ENCODE data around the gene PRSS16.
"Not testable (repeated sequence)": the region's sequence is repeated elsewhere in the genome, so short reads cannot be mapped to it uniquely, and the experiment has no call there.

The PRSS16 gene, protein sequence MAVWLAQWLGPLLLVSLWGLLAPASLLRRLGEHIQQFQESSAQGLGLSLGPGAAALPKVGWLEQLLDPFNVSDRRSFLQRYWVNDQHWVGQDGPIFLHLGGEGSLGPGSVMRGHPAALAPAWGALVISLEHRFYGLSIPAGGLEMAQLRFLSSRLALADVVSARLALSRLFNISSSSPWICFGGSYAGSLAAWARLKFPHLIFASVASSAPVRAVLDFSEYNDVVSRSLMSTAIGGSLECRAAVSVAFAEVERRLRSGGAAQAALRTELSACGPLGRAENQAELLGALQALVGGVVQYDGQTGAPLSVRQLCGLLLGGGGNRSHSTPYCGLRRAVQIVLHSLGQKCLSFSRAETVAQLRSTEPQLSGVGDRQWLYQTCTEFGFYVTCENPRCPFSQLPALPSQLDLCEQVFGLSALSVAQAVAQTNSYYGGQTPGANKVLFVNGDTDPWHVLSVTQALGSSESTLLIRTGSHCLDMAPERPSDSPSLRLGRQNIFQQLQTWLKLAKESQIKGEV

DNA sequence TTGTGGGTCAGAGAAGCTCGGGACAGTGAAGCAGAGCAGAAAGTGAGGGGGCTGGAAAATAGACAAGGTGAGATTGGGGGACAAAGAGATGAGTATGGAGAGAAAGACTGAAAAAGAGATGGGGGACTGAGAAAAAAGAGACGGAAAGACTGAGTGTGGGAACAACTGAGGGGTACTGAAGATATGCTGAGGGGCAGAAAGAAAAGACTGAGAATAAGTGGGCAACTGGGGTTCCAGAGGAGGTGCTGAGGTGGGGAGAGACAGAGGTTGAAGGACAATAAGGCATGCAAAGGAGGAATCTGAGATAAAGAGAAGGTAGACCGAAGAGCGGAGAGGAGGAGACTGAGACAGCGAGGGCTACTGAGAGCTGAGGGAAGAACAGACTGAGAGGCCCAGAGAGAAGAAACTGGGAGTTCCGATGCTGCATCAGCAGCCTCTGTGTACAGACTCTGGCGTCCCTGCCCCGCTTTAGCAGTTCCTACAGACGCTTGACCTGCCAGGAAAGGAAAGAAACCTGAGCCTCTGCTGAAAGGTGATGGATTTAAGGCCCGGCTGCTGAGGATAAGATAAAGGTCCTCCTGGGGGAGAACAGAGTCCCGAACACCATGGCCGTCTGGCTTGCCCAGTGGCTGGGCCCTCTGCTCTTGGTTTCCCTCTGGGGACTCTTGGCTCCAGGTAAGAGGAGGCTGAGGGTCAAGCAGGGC lies at the start of gene PRSS16:
TSS of gene PRSS16 (plus strand) at position 569 of the 704 bp plus-strand sequence. CDS start at position 606, 37 bp downstream.
- no peak for DNase-seq

DNA sequence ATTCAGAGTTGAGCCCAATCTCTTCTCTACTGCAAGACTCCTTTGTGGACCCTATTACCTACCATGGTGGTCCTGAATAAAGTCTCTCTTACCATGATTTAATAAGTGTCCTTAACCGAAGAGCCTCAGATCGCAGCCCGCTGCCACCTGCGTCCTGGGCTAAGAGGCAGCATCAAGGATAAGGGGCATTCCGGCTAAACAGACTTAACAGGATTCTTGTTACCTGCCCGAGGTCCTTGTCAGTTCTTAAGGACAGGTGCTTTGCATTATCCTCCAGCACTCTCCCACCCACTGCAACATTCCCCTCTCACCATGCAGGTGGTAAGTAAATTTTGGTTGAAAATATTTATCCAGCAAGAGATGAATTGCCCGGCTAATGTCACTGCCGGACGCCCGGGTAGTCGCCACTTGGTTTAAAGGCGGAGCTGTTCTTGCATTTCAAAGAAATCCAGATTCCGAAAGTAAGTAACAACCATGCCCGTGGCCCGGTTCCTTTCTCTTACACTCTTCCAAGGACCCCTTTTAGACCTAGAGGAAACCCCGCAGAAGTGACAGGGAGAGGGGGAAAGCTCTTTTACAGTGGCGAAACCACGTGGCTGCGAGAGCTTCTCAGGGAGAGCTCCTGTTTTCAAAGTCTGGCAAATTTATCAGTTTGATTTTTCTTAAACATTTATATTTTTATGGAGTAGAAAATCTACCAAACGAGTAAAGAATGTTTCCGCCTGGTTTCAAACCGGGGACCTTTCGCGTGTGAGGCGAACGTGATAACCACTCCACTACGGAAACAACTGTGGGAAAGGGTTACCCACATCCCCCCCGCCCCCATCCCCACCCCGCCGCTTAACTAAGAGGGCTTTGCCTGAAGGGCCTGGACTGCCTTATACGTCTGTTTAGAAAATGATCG lies 41.9 kb upstream of the PRSS16 start:
- DNase-seq: peak; percentile 34 to 41

DNA sequence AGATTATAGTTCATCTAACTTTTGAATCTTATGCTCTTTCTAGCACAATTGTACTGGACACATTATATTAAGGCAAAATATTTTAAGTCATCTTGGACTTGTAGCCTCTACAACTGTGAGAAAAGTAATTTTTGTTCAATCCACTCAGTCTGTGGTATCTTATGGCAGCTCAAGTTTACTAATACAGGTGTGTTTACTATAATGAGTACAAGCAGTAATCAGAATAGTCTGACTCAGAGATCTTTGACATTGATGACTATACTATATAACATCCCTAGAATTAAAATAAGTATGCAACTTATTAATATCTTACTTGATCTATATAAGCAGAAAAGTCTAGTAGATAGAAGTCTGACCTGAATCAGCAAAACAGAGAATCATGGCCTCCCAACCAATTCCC lies 40.7 kb upstream of the PRSS16 start:
- DNase-seq: no peak

DNA sequence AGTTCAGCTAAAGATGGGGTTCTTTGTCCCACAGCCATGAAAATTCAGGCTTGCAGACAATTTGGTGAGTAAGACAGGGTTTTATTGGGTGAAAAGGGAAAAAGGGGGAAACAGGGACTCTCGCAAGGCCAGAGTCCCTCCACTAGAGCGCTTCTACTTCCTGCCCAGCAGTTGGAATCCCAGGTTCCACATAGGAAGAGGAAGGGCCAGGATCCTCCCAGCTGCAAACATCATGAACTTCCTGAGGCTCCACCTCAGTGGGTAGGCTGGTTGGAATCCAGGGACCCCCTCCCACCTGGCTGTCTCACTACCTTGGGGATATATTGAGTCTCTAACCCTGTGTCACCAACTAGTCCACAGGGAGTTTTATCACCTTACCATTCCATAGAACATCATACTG lies 39.5 kb upstream of the PRSS16 start:
- no peak for DNase-seq

DNA sequence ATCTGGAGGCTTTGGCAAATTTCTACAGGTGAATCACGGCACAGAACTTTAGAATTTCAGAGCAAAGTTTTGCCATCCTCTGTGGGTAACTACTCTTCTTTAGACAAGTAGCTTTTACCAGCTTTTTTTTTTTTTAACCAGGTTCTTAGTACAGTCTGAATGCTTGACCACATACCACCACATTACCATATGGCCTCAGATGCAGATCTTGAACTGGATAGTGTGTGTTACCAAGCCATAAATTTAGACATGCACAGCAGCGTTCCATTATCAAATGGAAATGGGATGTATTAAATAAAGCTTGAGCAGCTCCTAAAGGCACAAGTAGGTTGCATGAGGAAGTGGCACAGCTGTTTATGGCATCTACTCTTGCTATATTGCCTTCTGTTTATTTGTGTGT lies 38.3 kb upstream of the PRSS16 start:
- no peak for DNase-seq

DNA sequence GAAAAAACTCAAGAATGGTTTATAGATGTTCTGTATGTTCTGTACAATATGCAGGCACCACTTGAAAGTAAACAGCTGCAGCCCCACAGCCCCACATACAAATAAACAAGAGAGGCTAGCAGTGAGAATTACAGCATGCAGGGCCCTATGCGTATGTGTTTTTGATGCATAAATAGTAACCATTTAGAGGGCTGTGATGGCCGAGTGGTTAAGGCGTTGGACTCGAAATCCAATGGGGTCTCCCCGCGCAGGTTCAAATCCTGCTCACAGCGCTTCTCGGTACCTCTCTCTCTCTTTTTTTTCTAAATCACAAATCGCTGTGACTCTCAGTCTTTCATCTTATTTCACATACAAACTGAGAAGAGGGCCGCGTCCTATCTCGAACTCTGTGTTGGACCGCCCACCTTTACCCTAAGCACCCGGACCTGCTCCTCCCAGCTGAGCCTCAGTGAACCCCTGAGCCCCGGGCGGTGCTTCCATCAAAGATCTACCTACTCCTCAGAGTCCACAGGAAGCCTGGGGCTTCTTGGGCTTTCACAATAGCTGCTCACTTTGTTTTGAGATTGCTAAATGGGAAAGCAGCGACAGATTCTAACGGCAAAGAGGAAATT lies 37.7 kb upstream of the PRSS16 start:
- DNase-seq: no peak

DNA sequence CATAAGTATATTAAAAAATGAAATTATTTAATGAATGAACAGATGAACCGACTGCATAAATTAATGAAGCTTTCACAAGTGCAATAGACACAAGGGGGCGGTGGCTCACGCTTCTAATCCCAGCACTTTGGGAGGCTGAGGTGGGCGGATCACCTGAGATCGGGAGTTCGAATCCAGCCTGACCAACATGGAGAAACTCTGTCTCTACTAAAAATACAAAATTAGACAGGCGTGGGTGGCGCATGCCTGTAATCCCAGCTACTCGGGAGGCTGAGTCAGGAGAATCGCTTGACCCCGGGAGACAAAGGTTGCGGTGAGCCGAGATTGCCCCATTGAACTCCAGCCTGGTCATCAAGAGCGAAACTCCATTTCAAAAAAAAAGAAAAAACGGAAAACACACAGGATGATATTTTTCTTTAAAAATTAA lies 34.4 kb upstream of the PRSS16 start:
- not testable (repeated sequence) for DNase-seq

DNA sequence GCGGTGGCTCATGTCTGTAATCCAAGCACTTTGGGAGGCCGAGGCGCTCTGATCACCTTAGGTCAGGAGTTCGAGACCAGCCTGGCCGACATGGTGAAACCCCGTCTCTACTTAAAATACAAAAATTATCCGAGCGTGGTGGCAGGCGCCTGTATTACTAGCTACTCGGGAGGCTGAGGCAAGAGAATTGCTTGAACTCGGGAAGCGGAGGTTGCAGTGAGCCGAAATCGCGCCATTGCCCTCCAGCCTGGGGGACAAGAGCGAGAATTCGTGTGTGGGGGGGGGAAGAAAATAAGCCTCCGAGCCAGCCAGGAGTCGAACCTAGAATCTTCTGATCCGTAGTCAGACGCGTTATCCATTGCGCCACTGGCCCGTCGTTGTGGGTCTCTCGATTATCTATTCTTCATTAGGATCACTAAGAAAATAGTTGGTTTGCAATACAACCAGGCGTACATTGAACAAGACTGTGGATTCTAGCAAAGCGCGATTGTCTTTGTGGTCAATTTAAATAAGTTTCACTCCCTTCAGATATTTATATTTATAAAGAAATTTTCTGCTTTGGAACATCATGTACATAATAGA lies 33.9 kb upstream of the PRSS16 start:
- DNase-seq: peak in 1 of 2 donors; percentile 25

DNA sequence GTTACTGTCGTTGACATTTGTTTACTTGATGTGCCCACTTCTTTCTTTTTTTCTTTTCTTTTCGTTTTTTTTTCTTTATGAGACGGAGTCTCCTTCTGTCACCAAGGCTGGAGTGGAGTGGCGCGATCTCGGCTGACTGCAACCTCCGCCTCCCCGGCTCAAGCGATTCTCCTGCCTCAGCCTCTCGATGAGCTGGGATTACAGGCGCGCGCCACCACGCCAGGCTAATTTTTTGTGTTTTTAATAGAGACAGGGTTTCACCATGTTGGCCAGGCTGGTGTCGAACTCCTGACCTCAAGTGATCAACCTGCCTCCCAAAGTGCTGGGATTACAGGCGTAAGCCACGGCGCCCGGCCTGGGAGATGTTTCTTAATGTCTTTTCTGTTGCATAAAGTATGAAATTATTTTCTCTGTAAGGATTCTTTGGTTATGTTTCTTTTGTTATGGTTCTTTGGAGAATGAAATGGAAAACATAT lies 33.3 kb upstream of the PRSS16 start:
- DNase-seq: no peak

DNA sequence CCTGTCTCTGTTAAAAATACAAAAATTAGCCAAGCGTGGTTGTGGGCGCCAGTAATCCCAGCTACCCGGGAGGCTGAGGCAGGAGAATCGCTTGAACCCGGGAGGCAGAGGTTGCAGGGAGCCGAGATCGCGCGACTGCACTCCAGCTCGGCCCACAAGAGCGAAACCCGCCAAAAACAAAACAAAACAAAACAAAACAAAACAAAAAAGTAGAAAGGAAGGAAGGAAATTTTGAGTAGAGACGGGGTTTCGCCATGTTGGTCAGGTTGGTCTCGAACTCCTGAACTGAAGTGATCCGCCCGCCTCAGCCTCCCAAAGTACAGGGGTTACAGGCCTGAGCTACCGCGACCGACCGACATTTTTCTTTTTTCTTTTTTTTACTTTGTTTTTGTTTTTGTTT lies 30.6 kb upstream of the PRSS16 start:
- DNase-seq: no peak

DNA sequence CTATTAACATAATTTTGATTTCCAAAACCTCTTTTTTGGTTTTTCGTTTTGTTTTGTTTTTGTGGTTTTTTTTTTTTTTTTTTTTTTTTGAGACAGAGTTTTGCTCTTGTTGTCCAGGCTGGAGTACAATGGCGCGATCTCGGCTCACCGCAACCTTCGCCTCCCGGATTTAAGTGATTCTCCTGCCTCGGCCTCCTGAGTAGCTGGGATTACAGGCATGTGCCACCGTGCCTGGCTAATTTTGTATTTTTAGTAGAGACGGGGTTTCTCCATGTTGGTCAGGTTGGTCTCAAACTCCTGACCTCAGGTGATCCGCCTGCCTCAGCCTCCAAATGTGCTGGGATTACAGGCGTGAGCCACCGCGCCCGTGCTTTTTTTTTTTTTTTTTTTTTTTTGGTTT lies 24.5 kb upstream of the PRSS16 start:
- DNase-seq: not testable (repeated sequence)

DNA sequence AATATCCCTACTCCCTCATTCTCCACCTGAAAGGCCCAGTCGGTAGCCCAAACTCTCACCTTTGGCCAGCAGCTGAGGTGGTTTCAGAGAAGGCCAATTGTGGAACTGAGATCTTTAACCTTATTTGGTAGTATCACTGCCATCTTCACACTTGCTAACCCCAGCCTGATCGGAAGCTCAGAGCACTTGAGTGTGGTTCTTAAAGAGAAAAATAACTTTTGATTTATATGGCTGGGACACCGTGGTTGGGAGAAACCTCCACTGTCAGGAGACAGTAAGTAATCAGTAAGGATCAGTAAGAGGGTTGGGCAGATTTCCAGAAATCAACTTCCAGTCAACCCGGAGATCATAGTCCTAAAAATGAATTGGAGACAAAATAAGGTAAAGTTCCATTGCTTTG lies 22.8 kb upstream of the PRSS16 start:
- no peak for DNase-seq

DNA sequence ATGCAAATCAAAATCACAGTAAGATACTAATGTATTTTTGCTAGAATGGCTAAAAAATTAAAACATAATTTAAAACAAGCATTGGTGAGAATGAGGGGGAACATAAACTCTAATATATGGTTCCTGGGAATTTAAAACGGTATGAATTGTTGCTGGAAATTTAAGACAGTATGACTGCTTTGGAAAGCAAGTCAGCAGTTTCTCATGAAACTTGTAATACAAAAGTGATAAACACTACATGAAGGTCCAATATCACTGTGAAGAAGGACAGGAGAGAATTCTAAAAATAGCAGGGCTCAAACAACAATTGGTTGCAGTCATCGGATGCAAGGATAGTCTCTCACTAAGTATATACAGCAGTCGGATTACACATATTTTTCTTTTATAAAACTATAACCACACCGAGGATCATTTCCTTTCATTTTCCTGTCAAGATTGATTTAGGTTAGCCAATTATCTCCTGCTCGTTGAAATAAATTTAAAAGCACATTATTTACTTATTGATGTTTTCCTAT lies 18.5 kb upstream of the PRSS16 start:
- DNase-seq: no peak

DNA sequence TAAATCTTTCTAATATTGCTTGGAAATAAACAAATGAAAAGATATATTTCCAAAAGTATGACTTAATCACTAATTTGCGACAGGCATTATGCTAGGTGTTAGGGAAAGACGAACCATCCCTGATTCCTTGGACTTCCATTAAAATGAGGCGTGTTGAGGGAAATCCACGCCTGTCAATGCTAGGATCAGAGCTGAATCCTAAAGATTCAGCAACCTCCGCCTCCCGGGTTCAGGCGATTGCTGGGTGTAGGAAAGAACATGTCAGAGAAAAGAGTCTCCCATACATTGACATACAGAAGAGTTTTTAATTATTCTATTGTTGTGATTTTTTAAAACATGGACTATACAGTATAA lies 16.8 kb upstream of the PRSS16 start:
- DNase-seq: no peak

DNA sequence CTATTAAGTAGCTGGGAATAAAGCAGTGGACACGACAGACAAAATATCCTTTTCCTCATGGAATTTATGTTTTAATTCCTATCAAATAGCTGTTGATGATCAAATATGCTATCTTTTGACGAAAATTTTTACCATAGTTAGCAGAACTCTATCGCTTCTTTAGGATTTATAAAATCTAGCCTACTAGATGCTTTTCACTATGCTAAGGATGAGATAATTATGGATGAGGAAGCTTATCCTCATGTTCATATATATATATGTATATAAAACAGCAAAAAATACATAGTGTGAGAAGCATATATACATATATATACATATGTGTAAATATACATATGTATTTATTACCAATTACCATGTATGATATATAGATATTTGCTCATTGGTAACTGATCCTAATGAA lies 12.9 kb upstream of the PRSS16 start:
- DNase-seq: no peak

DNA sequence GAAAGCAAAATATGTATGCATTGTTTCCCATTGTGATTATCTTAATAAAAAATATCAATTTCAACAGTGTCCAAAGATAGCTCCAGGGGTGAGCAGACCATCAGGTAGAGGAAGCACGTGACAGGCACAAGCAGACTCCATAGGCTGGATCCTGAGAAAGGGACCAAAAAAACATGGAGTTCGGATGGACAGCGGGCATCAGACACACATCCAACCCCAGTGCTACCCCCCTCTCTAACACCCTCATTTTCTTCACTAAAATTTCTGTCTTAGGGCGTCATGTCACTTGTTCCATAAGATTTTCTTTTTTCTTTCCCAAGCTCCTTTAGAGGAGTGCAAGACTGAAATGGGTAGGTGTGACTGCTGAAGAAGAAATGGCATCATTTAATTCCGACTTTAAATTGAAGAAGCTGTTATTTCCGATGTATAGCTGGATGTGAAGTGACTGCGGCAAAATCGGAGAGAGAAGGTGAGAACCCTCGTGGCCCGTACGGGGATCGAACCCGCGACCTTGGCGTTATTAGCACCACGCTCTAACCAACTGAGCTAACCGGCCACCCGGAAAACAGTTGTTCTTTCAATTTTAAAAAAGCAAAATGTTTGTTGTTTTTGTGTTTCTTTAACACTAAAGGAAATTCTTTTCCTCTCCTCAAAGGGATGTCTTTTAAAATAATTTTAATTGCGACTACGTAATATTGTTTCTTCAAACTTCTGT lies 10.3 kb upstream of the PRSS16 start:
- peak; percentile 62 to 79 for DNase-seq

DNA sequence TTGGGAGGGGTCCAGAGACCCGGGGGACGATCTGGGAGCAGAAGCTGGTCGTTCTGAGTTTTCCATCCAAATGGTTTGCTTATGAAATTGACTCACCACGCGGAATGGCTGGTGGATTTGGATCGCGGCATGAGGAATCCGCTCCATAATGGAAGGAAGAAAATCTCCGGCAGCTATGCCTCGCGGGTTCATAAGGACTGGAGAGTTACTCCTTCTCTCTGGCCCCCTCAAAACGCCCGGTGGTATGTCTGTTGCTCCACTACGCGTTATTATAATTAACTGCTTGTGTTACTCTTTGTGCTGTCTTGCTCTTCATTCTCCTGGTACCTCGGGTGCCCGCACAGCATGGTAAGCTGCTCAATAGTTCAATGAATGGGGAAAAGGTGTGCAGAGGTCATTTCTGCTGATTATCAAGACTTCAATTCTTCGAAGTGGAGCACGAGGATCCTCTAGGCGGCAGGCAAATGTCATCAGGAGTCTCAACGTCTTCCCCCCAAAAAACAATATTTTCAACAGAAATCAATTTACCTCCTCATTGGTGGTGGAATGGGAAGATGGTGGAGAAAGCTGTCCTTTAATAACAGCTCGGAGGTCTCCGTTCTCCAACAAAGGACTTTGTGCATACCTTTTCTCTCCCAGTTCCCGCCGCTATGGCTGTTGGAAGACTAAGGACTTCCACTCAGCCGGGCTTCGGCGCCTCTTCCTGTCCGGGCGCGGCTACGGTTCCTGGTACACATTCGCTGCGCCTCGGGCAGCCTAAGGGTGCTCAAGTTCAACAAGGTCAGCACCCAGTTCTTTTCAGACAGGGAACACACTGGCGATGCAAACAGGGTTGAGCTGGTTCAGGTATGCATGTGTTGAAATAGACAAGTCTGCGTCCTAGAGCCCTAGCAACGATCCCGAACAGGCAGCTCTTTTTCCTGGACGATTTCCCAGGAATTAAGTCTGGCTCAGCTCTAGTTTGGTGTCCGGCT lies 9.2 kb upstream of the PRSS16 start:
- DNase-seq: no peak

DNA sequence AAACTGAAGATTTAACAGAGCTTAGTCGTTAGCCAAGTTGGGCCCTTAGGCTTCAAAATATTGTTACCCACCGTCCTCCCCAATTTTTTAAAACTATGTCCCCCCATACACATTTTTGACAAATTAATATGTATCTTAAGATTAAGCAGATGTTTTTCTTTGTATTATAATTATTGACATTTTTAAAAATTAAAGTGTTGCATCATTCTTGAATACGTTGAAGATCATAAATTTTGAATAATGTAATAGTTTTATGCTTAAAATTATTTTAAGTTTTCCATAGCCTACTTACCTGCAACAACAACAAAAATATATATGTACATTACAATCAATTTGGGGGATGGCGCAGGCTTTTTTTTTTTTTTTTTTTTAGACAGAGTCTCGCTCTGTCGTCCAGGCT lies 8.2 kb upstream of the PRSS16 start:
- no peak for DNase-seq

DNA sequence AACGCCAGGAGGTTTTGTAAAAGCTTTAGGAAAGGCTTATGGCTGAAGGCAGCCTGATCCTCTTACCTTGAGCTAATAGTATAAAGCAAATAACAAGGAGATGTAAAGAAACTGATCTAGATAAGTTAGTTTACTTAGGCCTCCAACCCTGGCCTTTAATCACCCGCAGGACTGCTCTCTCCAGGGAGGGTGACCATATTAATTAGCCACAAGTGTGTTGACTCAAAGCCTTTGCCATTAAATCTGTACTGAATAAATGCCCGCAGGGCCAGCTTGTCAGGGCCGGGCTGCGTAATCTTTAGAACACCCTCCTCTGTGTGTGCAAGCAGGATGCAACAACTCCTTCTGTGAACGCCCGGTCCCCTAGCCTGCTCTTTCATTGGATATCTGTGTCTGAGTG lies 6.1 kb upstream of the PRSS16 start:
- no peak for DNase-seq
